NCI-H526 (cell line): ENCODE measurements around the gene MAPK8.
"Not testable (repeated sequence)": the region's sequence is repeated elsewhere in the genome, so short reads cannot be mapped to it uniquely, and the experiment has no call there.

ENCODE experiments used
- DNase-seq, 2 experiments: peaks; one replicate each; lab custom pipeline; 2025; lab: John Stamatoyannopoulos, UW

Gene MAPK8

DNA sequence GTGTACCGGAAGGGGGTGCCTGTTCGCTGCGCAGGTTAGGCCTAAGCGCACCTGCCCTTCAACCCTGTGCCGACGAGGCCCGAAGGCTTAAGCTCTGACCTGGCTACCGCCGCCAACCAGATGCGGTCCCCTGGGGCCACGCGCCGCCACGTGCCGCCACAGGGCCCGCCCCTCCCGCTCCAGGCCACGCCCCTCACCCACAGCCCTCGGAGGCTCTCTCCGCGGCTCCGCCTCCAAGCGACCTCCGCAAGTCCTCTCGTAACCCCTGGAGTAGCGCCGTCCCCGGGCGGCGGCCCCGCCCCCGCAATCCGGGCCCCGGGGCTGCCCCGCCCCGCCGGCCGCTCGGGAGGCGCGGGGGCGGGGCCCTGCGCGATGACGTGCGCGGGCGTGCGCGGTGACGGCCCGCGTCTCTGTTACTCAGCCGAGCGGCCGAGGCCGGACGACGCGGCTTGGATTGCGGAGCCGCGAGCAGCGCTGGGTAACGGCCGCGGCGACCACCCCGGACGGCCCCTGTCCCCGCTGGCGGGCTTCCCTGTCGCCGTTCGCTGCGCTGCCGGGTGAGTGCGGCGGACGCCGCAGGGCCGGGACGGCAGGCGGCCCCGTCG, at the start of gene MAPK8:
TSS of gene MAPK8 (plus strand) at position 413 of the 605 bp plus-strand sequence. CDS start 94,984 bp downstream, outside the sequence.
- DNase-seq, result peak; percentile 30 to 93

DNA sequence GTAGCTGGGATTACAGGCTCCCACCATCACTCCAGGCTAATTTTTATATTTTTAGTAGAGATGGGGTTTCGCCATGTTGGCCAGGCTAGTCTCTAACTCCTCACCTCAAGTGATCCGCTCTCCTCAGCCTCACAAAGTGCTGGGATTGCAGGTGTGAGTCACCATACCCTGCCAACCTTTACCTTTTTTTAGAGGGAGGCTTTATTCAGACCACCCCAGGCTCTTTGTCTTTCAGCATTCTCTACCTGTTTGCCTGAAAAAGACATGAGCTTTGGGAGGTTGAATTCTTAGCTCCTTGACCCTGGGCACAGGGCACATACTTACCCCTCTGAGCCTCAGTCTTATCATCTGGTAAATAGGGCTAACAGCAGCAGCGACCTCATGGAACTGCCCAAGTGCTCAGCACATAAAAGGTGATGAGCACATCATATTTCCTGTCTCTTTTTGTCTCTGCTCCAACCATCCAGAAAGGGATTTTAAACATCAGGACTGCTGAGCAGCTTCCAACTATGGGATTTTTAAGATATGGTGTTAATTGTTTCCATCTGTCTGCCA, 49.0 kb upstream of the MAPK8 start:
- no peak for DNase-seq

DNA sequence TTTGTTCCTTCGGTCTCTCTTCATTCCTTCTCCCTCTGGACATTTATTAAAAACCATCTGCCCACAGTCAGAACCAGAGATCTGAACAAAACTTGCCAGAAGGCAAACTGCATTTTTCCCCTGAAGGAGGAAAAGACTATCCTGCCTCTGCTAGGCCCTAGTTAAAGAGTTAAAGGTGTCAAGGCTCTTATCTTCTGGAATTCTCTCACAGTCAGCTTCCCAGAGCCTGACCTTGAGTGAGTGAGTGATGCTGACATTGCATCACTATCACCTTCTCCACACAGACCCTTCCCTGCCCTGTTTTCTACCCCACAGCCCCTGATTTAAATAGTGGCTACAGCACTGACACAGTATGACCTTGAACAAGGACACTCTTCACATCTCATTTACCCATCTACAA, 48.4 kb upstream of the MAPK8 start:
- DNase-seq, result no peak

DNA sequence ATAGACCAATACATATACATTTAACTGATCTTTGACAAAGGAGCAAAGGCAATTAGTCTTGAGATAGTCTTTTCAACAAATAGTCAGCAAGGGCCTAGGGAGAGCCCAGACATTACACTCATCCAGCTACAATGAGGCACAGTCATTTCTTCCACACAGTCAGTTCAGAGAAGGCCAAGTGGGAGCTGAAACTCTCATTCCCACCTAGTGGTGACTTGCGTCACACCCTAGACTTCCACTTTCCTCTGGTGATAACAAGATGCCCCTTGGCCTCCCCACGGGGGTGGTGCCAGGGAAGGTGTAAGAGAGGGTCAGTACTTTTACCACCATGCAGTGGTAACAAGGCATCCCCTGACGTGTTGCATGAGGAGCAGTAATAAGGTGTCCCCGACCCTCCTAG, 39.9 kb upstream of the MAPK8 start:
- no peak for DNase-seq

DNA sequence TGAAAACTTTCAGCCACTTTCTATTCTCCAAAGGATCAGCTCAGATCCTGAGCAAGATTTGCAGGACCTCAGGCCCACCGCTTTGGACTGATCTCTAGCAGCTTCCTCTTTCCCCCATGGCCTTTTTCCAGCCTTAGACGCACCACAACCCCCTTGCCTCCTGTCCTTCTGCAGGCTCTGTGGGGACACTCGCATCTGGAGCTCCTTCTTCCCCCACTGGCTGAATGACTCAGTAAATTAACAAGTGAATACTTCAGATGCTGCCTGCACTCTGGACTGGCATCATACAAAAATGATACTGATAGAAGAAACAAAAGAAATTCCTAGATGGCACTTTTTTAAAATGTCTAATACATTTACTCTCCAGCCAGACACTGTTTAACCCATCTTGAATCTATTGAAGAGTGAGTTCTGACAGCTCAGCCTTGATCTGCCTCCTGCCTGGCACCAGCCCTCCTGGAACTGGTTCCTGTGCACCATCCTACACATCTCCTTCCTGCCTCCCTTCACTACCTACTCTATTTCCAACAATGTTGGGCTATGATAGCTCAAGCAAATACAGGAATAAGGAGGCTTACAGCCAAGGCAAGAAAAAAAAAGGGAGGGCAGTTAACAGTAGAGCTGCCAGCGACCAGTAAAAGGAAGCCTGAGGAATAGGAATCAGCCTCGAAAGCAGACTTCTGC, 35.3 kb upstream of the MAPK8 start:
- no peak for DNase-seq

DNA sequence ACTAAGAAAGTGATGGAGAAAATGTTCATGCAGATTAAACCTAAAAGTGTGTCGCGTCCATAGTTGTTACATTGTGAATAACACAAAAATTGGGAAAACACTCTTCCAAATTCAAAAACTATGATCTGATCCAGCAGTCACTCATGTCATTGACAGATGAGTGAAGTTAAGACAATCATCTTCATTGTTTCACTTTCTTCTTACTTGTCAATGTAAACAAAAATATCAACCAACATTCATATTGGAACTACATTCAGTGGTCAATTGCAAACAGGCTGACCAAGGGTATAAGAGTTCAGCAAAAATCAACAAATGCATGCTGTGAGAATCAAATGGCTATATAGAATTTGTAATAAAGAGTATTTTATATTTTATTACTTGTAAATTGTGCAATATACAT, 33.8 kb upstream of the MAPK8 start:
- no peak for DNase-seq

DNA sequence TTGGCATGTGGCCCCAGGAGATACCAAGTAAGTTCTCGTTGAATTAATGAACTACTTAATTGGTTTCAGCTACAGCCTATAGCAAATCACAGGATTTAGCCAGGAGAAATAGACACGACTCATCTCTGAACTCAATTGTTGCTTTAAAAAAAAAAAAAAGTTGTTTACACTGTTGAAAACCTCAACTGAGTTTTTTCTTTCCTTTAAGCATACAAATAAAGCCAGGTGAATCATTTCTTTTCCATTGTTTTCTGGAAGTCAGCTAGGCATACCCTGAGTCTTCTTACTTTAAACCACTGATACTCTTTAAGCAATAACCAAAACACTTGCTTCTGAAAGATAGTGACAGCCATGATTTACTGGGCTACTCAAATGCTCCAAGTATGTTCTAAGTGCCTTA, 32.7 kb upstream of the MAPK8 start:
- DNase-seq, result no peak

DNA sequence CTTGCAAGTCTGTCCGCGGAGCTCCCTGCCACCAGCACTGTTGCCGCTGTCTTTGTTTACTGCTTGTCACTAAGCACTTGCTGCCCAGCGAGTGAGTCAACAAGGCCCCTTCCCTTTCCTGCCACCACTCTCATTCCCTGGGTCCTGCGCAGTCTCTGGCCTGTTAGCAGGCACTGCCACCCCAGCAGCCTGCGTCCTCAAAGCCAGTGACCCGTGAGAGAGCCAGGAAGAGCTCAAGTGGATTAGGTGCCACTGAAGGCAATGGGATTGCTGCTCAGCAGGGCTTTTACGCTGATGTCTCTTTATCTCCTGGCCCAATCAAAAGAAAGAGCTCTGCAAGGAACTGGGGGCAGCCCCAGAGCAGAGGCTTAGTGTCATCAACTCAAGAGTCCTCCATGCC, 31.8 kb upstream of the MAPK8 start, which contains the start of gene FRMPD2:
TSS of gene FRMPD2 (minus strand) at position 61 of the 400 bp plus-strand sequence. CDS start 129 bp downstream, outside the sequence.
- no peak for DNase-seq

DNA sequence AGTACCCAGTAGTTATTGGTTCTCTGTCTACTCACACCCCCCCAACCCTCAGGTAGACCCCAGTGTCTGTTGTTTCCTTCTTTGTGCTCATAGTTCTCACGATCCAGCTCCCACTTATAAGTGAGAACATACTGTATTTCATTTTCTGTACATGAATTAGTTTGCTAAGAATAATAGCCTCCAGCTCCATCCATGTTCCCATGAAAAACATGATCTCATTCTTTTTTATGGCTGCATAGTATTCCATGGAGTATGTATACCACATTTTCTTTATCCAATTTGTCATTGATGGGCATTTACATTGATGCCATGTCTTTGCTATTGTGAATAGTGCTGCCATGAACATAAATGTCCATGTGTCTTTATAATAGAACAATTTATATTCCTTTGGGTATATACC, 29.4 kb upstream of the MAPK8 start:
- no peak for DNase-seq

DNA sequence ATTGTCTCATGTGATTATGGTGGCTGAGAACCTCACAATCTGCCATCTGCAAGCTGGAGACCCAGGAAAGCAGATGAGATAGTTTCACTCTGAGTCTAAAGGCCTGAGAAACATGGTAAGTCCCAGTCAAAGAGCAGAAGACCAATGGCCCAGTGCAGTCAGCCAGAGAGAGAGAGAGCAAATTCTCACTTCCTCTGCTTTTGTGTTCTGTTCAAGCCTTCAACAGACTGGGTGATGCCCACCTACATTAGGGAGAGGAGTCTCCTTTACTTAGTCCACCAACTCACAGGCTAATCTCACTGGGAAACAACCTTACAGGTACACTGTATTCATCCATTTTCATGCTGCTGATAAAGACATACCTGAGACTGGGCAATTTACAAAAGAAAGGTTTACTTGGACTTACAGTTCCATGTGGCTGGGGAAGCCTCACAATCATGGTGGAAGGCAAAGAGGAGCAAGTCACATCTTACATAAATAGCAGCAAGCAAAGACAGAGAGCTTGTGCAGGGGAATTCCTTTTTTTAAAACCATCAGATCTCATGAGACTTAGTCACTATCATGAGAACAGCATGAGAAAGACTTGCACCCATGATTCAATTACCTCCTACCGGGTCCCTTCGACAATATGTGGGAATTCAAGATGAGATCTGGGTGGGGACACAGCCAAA, 27.3 kb upstream of the MAPK8 start:
- DNase-seq, result no peak

DNA sequence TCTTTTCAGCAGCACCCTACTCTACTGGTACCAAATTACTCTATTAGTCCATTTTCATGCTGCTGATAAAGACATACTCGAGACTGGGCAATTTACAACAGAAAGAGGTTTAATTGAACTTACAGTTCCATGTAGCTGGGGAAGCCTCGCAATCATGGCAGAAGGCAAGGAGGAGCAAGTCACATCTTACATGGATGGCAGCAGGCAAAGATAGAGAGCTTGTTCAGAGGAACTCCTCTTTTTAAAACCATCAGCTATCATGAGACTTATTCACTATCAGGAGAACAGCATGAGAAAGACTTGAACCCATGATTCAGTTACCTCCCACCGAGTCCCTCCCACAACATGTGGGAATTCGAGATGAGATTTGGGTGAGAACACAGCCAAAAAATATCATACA, 24.8 kb upstream of the MAPK8 start:
- DNase-seq, result not testable (repeated sequence)

DNA sequence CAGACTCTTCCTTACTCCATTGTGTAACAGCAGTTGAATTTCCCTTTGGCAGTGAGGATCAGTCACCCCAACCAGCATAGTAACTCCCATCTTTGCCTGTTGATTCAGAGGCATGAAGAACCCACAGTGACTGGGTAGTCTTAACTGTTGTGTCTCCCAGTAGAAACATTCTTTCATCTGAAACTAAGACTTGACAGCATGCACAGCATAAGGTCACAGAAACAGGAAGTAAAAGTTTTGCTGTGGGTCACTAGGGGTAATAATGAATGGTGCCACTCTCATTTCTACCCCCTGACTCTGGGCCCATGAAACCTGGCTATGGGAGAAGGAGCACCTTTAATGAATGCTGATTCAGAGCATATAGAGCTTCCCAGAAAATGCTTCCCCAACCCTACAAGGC, 23.6 kb upstream of the MAPK8 start:
- no peak for DNase-seq

DNA sequence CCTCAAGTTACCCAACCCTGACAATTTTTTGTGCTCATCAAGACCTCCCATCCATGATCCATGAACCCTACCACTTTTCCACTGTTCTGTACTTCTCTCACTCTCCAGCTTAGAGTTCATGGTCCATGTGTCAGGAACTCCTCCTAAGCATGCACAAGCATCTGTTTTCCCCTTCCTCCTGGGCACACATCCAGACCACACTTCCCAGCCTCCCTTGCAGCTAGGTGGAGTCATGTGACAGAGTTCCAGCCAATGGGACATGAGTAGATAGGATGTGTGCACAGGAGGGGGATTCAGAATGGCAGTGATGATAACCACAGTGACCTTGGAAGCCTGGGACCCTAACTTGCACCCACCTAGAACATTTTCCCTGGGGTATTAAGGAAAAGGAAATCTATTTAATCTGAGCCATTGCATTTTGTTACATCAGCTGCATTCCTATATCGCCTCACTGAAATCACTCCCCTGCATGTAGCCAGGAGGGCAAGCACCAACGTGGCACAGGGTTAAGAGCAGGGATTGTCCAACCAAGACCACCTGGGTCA, 22.4 kb upstream of the MAPK8 start:
- DNase-seq, result no peak

DNA sequence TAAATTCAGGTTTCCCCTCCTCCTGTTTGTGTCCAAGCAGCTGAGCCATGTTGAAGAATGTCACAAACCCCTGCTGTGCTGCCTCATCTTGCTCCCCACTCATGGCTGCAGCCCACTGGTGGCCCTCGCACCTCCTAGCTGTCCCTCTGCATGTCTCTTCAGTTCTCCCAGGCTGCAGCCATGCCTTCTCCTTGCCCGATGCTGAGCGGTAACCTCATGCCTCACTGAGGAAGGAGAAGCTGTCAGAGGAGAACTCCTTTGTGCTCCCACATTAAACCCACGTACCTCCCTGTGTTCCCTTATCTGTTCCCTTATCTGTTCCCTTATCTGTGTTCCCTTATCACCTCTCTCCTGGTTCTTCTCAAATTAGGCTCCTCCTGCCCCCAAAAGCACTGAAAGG, 21.7 kb upstream of the MAPK8 start:
- no peak for DNase-seq

DNA sequence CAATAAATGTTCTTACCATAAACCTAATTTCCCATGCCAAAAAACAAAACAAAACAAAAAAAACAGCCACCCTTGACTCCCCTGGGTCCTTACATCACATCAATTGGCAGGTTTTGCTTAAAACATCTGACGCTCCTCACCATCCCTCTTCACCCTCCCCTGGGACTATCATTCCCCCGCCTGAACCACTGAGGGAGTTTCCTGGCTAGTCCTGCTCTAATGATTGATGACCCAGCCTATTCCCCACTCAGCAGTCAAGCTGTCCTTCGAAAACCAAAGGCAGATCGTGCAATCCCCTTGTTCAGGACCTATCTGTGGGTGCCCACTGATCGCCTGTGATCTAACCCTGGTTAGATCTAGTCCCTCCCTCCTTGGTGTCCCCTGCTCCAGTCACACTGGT, 20.8 kb upstream of the MAPK8 start:
- no peak for DNase-seq

DNA sequence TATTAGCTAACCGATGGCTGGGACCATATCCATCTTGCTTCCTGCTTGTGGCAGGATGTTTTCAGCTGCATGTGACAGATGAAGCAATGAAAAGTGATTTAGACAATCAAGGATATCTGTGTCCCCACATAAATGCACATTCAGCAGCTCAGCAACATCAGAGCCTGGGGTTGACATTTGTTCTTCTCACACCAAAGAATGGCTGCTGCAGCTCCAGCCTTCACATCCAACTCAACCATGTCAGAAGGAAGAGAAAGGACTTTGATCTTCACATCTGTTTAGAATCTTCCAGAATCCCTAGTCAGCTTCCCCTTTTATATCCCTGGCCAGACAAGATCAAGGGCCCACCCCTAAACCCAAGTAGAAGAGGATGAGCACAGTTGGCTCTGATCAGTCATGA, 20.1 kb upstream of the MAPK8 start:
- DNase-seq, result no peak

DNA sequence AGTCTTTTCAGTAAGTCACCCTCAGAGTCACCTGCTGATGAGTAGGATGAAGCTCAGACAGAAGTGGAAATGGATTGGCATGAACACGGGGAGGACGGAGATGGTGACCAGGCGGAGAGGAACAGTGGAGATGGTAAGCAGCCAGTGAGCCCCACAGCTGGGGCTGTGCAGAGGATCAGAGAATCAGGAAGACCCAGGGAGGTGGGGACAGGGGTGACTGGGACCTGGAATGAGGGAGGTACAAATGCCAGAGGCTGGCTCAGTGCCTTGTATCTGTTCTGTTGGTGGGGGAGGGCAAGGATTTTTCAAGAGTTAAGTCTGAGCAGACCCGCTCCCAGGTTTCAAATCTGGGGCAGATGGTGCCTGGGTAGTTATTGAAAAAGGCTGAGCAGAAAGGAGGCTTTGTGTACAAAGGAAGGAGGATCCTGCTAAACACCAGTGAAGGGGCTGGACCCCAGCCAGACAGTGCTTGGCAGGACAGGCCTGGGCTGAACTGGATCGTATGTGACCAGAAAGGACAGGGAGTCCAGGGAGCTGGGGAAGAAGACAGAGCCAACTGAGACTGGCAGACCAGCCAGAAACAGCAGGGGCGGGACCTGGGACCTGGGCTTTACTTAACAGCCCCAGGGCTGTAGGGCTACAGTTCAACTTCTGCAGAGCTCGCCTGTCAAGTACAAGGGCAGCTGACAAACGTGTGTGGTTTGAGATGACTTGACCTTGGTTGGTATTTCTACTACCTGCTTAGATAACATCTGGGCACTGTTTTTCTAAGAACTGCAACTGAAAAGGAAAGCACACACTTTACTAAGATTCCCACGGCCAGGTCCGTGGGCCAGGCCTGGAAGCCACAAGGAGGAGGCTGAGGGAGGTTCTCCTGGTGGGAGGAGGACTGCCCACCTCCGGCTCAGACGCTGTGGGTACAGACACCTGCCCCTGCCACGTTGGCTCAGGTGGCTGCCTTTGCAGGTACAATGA, 18.8 kb upstream of the MAPK8 start:
- DNase-seq, result no peak

DNA sequence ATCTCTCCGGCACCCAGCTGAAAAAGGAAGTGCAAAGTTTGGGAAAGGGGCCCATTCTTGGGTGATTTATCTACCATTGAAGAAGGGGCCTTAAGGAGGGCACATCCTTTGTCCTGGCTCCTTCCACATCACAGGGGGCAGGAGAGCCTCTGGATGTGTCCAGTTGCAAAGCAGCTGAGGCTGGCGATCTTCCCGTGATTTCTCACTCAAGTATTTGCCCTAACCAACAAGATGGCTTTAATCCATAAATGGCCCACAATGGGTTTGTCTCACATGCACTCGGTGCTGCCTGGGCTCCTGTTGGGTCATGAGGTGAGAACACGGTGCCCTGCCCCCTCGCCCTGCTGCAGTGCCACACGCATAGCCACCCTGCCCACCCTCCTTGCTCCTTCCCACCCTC, 17.8 kb upstream of the MAPK8 start:
- no peak for DNase-seq

DNA sequence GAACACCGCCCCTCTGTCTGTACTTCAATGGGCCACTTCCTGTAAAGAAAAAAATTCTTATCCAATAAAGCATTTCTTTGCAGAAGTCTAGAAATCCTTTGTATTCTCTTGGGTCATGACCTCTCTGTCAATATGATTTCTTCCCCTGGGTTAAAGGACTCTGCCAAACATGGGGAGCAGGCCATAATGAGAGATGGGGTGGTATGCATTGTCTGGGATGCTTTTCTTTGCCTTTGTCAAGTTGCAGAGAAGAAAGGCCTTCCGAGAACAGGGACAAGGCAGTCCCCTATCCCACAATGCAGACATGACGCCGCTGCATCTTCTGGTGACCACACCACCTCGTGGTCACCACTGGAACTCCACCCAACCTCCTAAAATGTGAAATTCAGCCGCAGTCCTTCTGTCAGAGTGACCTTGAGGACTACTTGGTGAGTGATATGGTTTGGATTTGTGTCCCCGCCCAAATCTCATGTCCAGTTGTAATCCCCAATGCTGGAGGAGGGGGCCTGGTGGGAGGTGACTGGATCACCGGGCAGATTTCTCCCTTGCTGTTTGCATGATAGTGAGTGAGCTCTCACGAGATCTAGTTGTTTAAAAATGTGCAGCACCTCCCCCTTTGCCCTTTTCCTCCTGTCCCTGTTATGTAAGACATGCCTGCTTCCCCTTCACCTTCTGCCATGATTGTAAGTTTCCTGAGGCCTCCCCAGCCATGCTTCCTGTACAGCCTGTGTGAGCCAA, 16.8 kb upstream of the MAPK8 start:
- peak; percentile 23 to 54 for DNase-seq

DNA sequence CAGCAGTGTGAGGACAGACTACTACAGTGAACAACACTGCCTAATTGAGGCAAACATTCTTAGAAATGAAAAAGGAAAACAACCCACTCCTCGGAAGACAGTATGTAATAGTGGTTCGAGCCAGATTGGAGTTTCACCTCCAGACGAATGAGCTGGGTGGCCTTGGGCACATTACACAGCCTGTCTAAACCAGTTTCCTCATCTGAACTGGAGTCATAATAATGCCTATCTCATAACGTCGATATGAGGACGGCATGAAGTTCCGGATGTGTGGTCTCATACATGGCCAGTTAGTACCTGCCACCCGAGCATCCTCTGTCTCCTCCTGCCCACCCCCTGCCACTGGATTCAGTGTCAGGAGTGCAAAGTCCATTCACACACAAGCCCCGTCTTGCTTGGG, 16.2 kb upstream of the MAPK8 start:
- no peak for DNase-seq

DNA sequence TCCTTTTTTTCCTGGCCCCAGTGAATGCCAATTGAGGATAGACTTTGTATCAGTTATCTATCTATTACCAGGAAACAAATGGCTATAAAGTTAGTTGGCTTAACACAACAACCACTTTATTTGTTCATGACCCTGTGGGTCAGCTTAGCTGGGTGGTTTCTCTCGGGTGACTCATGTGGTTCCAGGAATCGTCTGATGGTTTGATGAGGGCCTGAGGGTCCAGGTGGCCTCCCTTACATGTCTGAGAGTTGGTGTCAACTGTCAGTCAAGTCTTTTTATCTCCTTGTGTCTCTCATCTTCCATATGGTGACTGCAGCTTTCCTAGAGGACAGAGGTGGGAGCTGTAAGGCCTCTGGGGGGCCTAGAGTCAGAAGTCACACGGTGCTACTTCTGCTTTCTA, 15.3 kb upstream of the MAPK8 start:
- no peak for DNase-seq
